HEK293T (cell line): ENCODE results near the gene GPS1.

Experiments
- CTCF ChIA-PET: fragments of 350-600 bp; formaldehyde crosslinking; extraction: SDS; loops from one replicate; lab custom pipeline; 2021; ENCODE audit warnings: antibody characterized with exemption, inconsistent platforms; lab: Yijun Ruan, JAX
- POLR2A ChIA-PET: fragments of 350-600 bp; formaldehyde crosslinking; extraction: SDS; loops from one replicate; lab custom pipeline; 2020; ENCODE audit warnings: antibody characterized with exemption, inconsistent platforms; lab: Yijun Ruan, JAX
- DNase-seq: peaks from one replicate; pipeline ENCODE4 v3.0.0; 2012; ENCODE audit warnings: mixed read lengths; ENCODE audit errors: extremely low spot score
- ARNT ChIP-seq: fragments of 450-650 bp; IDR thresholded peaks from 2 replicates; pipeline ENCODE4 v1.6.1; 2017; ENCODE audit warnings: mild to moderate bottlenecking
- BHLHE40 ChIP-seq: fragments of 450-650 bp; IDR thresholded peaks from 2 replicates; pipeline ENCODE4 v1.6.1; 2016; ENCODE audit warnings: mild to moderate bottlenecking, moderate library complexity, borderline replicate concordance
- CTBP1 ChIP-seq: fragments of 450-650 bp; IDR thresholded peaks from 2 replicates; pipeline ENCODE4 v1.6.1; 2016; ENCODE audit warnings: borderline replicate concordance
- ELF4 ChIP-seq: fragments of 450-650 bp; IDR thresholded peaks from 2 replicates; pipeline ENCODE4 v1.6.1; 2017; ENCODE audit warnings: antibody characterized with exemption
- FOXA1 ChIP-seq: fragments of 450-650 bp; IDR thresholded peaks from 2 replicates; pipeline ENCODE4 v1.6.1; 2016; ENCODE audit warnings: mild to moderate bottlenecking
- FOXK2 ChIP-seq: fragments of 450-650 bp; IDR thresholded peaks from 2 replicates; pipeline ENCODE4 v1.6.1; 2016; ENCODE audit warnings: mild to moderate bottlenecking
- FOXM1 ChIP-seq: fragments of 450-650 bp; IDR thresholded peaks from 2 replicates; pipeline ENCODE4 v1.6.1; 2017; ENCODE audit warnings: mild to moderate bottlenecking, borderline replicate concordance
- HDGF ChIP-seq: fragments of 450-650 bp; IDR thresholded peaks from 2 replicates; pipeline ENCODE4 v1.6.1; 2017; ENCODE audit warnings: antibody characterized with exemption, borderline replicate concordance
- L3MBTL2 ChIP-seq: fragments of 450-650 bp; conservative IDR thresholded peaks from 2 replicates; pipeline ENCODE4 v1.6.1; 2016; ENCODE audit warnings: mild to moderate bottlenecking
- LEF1 ChIP-seq: fragments of 450-650 bp; IDR thresholded peaks from 2 replicates; pipeline ENCODE4 v1.6.1; 2017; ENCODE audit warnings: mild to moderate bottlenecking, borderline replicate concordance
- NFRKB ChIP-seq: fragments of 450-650 bp; IDR thresholded peaks from 2 replicates; pipeline ENCODE4 v1.6.1; 2016; ENCODE audit warnings: mild to moderate bottlenecking, moderate library complexity
- PKNOX1 ChIP-seq: fragments of 450-650 bp; IDR thresholded peaks from 2 replicates; pipeline ENCODE4 v1.6.1; 2016
- SP1 ChIP-seq: fragments of 450-650 bp; IDR thresholded peaks from 2 replicates; pipeline ENCODE4 v1.6.1; 2017
- SUZ12 ChIP-seq: fragments of 450-650 bp; IDR thresholded peaks from 2 replicates; pipeline ENCODE4 v1.6.1; 2016; ENCODE audit warnings: mild to moderate bottlenecking
- TARDBP ChIP-seq: fragments of 450-650 bp; IDR thresholded peaks from 2 replicates; pipeline ENCODE4 v1.6.1; 2016
- ZNF384 ChIP-seq: fragments of 450-650 bp; IDR thresholded peaks from 2 replicates; pipeline ENCODE4 v1.6.1; 2016

GPS1 gene

GRCh38 chr17:82062984-82063368, 11.3 kb downstream of the GPS1 start:
- TF ChIP-seq HDGF (no peak), BHLHE40 (no peak), SP1 (no peak), TARDBP (no peak), FOXM1 (no peak), ELF4 (no peak), FOXK2 (no peak), PKNOX1 (no peak), LEF1 (no peak), ARNT (no peak)
- no peak for DNase-seq
- ChIA-PET CTCF (no interaction called here), POLR2A (interaction anchor here (0.7 to 6.8 kb wide), 7 partner anchors 9 to 36 kb away, joined by 3 to 46 read pairs (median 5); partner anchors contain the start of genes DCXR, FASN, GPS1 and RAC3)

- POLR2A ChIA-PET: interaction anchor here (0.7 to 6.8 kb wide), 9 partner anchors 10 to 130 kb away, joined by 3 to 46 read pairs (median 4); partner anchors contain the start of genes DCXR, FASN, GPS1 and RAC3
- no peak for DNase-seq
- CTCF ChIA-PET: no interaction called here
- TF ChIP-seq FOXK2: no peak
- no peak for TF ChIP-seq L3MBTL2
- no peak for TF ChIP-seq CTBP1
- TF ChIP-seq BHLHE40: no peak
- TF ChIP-seq ZNF384: no peak
- TF ChIP-seq ARNT: no peak
- no peak for TF ChIP-seq SP1
- no peak for TF ChIP-seq LEF1
- TF ChIP-seq SUZ12: no peak
- TF ChIP-seq HDGF: no peak
- TF ChIP-seq FOXA1: no peak
- no peak for TF ChIP-seq NFRKB
- TF ChIP-seq PKNOX1: no peak
Observed at GRCh38 chr17:82063424-82064415, 12.0 kb downstream of the GPS1 start.

GRCh38 chr17:82064433-82065192, 12.9 kb downstream of the GPS1 start:
- ChIA-PET POLR2A (interaction anchor here (1.1 to 6.8 kb wide), 7 partner anchors 10 to 130 kb away, joined by 3 to 46 read pairs (median 9); partner anchors contain the start of genes FASN, GPS1, RAC3 and RFNG), CTCF (no interaction called here)
- no peak for TF ChIP-seq BHLHE40
- 0 out of 2 replicates have a peak, but pooled peaks have one; percentile 23 for TF ChIP-seq L3MBTL2
- DNase-seq: no peak

GRCh38 chr17:82065193-82065637, 13.5 kb downstream of the GPS1 start:
- ChIA-PET POLR2A (interaction anchor here (0.9 to 6.8 kb wide), 8 partner anchors 11 to 35 kb away, joined by 3 to 46 read pairs (median 6); partner anchors contain the start of genes DCXR, FASN, GPS1 and RFNG), CTCF (no interaction called here)
- DNase-seq: no peak
- TF ChIP-seq TARDBP (no peak), ZNF384 (no peak), CTBP1 (no peak), BHLHE40 (no peak), SUZ12 (no peak), PKNOX1 (no peak), ARNT (no peak), ELF4 (no peak), LEF1 (no peak), HDGF (no peak), SP1 (no peak), FOXA1 (no peak), NFRKB (no peak), FOXK2 (no peak), L3MBTL2 (no peak)

GRCh38 chr17:82065638-82066303, 14.1 kb downstream of the GPS1 start, which contains the start of gene DUS1L:
DUS1L (minus strand) TSS chr17:82065804; CDS start chr17:82065059, 745 bp downstream.
- POLR2A ChIA-PET: interaction anchor here (0.6 to 6.8 kb wide), 11 partner anchors 11 to 36 kb away, joined by 3 to 46 read pairs (median 3); partner anchors contain the start of genes DCXR, FASN, GPS1 and RAC3
- peak; percentile 86 for DNase-seq

More at GRCh38 chr17:82065638-82066303, 14.1 kb downstream of the GPS1 start, which contains the start of gene DUS1L:
- CTCF ChIA-PET: no interaction called here
- peak; percentile 88 for TF ChIP-seq ARNT
- TF ChIP-seq ZNF384: no peak
- TF ChIP-seq L3MBTL2: peak; percentile 44; the same call in 1 of the 2 replicates
- TF ChIP-seq BHLHE40: no peak
- TF ChIP-seq ELF4: no peak
- TF ChIP-seq LEF1: peak; percentile 68; the same call in 1 of the 2 replicates
- TF ChIP-seq HDGF: no peak
- TF ChIP-seq TARDBP: no peak
- TF ChIP-seq FOXM1: peak; percentile 89
